ENCODE data around the gene ARAF.
"Not testable (repeated sequence)": the region's sequence is repeated elsewhere in the genome, so short reads cannot be mapped to it uniquely, and the experiment has no call there.

The ARAF gene

DNA sequence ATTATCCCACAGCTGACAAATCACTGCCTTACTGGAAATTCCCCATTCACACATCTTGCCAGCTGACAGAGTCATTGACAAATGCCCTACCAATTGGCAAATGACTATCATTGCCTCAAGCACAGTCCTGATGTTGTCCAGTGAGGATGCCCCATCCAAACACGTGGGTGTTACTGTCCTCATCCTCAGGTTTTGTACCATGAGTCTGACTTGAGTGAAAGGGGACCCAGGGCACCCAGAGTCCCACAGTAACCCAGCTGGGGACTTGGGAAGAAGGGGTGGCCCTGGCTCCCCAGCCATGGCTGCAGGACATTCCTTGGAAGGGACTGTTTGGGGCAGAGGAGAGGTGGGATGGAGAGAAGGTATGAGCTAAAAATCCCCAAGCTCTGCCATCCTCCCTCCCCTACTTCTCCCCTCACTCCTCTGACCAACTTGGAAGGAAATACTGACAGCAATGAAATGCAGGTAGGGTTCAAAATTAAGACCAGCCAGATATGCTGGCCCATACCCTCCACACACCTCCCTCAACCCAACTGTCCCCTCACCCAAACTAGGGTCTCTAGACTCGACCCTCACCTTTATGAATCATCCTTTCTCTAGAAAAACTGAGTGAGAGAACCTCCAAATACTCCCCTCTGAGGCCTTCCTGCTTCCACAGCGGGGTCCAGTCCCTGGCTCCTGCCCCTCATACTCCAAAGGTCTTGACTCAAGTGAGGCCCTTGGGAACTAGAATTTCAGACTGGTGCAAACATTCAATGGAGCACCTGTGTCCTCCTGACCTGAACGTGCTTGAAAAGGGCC is 26.3 kb downstream of the ARAF start:
- no peak for DNase-seq

- DNase-seq: no peak
Observed at GRCh38 chrX:47587906-47588735, 27.1 kb downstream of the ARAF start.

DNA sequence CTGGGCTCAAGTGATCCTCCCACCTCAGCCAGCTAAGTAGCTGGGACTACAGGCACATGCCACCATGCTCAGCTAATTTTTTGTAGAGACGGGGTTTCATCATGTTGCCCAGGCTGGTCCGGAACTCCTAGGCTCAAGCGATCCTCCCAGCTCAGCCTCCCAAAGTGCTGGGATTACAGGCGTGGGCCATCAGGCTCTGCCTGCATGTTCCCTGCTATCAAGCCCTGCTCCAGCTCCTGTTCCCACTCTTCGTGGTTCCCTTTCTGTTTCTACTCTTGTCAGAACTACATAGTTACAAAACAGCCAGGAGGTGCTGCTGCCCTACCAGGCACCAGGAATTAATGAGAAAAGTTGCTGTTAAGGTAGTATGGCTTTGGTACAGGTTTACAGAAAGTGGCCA is 30.0 kb downstream of the ARAF start:
- DNase-seq: no peak

DNA sequence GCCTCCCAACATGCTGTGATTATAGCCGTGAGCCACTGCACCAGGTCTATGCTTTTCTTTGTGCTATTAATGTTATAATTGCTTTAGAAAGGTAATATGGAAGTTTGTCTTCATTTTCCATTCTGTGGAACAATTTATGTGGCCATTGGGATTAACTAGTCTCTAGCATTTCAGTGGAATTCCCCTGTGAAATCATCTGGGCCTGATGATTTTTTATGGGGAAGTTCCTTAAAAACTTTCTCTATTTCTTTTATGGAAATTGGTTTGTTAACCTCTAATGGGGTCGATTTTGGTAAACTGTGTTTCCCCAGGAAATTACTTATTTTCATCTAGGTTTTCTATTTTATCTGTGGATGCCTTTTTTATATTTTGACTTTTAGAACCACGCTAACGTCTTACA is 32.5 kb downstream of the ARAF start:
- no peak for DNase-seq

- no peak for DNase-seq
Observed at GRCh38 chrX:47595716-47596251, 34.8 kb downstream of the ARAF start.

- no peak for DNase-seq
Observed at GRCh38 chrX:47596256-47596655, 35.3 kb downstream of the ARAF start.

DNA sequence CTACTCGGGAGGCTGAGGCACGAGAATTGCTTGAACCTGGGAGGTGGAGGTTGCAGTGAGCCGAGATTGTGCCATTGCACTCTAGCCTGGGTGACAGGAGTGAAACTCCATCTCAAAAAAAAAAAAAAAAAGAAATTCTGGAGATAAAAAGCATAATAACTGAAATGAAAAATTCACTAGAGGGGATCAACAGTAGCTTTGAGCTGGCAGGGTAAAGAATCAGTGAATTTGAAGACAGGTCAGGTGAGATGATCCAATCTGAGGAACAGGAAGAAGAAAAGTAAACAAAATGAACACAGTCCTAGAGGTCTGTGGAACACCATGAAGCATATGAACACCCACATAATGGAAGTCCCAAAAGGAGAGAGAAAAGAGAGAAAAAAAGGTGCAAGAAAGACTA is 36.2 kb downstream of the ARAF start:
- DNase-seq: no peak

GRCh38 chrX:47603125-47603524 is 42.1 kb downstream of the ARAF start:
- DNase-seq: not testable (repeated sequence)

GRCh38 chrX:47605024-47605423 is 44.0 kb downstream of the ARAF start:
- no peak for DNase-seq

- no peak for DNase-seq
Observed at GRCh38 chrX:47607091-47607490, 46.1 kb downstream of the ARAF start.

GRCh38 chrX:47608130-47608810 is 47.3 kb downstream of the ARAF start:
- peak; percentile 67 for DNase-seq

DNA sequence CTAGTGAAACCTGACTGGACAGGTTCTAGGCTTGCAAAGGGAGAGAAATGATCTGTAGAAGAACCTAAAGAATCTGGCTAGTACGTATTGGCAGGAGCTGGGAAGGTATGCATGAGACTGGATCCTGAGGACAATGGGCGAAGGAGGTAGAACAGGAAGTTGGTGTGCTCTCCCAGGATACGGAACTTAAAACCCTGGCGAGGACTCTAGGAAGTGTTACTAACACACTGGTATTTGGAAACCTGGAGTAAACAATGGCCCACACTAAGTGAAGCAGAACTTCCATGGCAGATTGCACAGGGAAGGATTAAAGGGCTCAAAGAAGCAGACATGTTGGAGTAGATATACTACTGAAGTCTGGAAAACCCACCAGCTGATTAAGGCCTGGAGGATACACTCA is 49.5 kb downstream of the ARAF start:
- DNase-seq: no peak

- DNase-seq: no peak
Observed at GRCh38 chrX:47611489-47611888, 50.5 kb downstream of the ARAF start.

DNA sequence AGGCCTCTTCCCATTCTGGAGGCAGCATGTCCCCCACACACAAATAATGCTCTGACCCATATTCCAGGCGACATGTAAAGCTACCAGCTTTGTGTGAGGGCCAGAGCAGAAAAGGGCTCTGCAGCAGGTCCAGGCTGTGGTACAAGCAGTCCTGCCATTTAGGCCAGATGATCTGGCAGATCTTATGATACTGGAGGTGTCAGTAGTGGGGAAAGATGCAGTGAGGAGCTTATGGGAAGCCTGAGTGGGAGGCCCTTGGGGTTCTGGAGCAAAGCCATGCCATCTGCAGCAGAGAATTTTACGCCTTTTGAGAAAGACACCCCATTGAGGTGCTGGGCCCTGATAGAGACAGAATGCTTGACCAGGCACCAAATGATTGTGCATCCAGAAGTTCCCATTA is 50.9 kb downstream of the ARAF start:
- no peak for DNase-seq

- DNase-seq: no peak
Observed at GRCh38 chrX:47612418-47612817, 51.4 kb downstream of the ARAF start.

DNA sequence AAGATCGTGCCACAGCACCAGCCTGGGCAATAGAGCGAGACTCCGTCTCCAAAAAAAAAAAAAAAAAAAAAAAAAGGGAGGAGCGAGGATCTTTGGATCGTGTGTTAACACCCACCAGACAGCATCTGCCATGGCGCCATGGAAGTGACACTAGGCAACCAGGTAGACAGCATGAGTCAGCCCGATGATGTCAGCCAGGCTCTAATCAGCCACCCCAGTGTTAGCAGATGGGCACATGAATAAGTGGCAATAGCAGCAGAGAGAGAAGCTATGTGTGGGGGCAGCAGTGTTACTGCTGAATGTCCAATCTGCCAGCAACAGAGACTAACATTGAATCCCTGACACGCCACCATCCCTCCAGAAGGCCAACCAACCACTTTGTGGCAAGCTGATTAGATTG is 52.1 kb downstream of the ARAF start:
- no peak for DNase-seq

GRCh38 chrX:47614618-47615017 is 53.6 kb downstream of the ARAF start:
- no peak for DNase-seq

DNA sequence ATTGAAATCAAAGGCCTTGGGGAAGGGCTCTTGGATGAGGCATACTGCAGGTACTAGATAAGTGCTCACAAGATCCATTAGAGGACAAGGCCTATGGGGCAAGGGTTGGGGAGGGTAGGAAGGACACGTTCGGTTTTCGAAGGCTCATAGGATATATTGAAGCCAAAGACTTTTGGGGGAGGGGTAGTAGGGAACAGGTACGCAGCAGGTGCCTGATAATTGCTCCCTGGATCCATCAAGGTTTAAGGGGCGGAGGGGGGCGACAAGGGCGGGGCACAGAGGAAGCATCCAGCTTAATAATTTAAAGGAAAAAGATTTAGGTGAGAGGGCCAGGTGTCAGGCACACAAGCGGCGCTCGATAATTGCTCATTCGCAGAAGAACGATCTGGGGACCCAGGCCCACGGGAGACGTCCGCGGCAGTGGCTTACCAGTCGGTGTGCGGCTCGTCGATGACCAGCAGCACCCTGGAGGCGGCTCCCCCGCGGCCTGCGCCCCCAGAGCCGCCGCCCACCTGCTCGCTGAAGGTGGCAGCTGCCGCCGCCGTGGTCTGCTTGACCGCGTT is 58.0 kb downstream of the ARAF start:
- no peak for DNase-seq

DNA sequence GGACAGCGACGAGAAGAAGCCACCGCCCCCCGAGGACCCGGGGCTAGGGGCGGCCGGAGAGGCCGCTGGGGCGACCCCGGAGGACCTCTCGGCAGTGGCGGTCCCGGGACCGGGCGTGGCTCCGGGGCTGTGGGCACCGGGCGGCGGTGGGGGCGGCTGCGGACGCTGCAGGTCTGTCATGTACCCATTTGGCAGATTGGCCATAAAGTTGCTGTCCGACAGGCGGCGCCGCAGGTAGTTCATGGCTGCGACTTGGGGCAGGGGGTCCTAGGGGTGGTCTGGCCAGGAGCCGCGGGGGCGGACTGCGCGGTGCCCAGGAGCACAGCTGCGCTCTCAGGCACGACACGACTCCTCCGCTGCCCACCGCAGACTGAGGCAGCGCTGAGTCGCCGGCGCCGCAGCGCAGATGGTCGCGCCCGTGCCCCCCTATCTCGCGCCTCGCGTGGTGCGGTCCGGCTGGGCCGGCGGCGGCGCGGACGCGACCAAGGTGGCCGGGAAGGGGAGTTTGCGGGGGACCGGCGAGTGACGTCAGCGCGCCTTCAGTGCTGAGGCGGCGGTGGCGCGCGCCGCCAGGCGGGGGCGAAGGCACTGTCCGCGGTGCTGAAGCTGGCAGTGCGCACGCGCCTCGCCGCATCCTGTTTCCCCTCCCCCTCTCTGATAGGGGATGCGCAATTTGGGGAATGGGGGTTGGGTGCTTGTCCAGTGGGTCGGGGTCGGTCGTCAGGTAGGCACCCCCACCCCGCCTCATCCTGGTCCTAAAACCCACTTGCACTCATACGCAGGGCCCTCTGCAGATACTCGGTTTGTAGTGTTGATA is 58.7 kb downstream of the ARAF start, which contains the start of gene SYN1:
TSS of gene SYN1 (minus strand) at position 372 of the 817 bp plus-strand sequence. CDS start at position 243, 129 bp downstream.
- DNase-seq: peak; percentile 95

DNA sequence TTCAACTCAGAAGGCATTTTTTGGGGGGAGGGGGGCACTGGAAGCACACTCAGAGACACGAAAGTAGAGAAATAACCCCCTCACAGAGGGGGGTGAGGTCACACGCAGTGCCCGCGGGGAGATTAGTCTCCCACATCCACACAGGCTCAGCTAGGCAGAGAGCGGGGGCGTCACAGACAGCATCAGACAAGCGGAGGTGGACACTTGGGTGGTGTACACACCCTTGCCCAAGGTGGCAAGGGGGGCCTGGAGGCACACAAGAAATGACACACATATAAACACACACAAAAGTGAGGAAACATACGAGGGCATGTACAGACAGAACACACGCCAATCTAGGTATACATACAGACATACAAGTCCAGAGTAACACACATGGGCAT is 59.3 kb downstream of the ARAF start:
- peak; percentile 52 for DNase-seq
